HG03378 (cell line): ENCODE data around the gene CCNDBP1.
"Not testable (repeated sequence)": the region's sequence is repeated elsewhere in the genome, so short reads cannot be mapped to it uniquely, and the experiment has no call there.

Experiments
- ATAC-seq: cut with Tn5 transposase; IDR thresholded peaks from one replicate; pipeline ENCODE4 v1.9.1; 2021; ENCODE audit warnings: mild to moderate bottlenecking, moderate library complexity; ENCODE audit not compliant: unreplicated experiment

CCNDBP1 gene

DNA sequence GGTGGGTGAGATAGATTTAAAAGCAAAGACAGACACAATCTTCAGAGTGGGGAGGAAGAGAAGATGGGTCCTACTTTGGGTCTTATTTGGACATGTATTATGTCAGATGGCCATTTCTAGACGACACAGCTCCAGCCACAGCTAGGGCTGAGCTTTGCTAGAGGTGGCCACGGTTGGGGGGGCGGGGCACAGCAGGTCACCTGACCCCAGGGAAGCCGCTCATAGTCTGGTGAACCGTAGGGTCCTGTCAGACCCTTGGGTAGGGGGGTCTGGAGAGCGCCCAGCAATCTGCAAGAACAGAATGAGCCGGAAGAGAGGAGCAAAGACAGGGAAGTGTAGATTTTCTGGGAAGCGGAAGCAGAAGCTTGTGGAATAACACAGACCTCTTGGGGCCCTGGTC is 29.0 kb downstream of the CCNDBP1 start:
- no peak for ATAC-seq

DNA sequence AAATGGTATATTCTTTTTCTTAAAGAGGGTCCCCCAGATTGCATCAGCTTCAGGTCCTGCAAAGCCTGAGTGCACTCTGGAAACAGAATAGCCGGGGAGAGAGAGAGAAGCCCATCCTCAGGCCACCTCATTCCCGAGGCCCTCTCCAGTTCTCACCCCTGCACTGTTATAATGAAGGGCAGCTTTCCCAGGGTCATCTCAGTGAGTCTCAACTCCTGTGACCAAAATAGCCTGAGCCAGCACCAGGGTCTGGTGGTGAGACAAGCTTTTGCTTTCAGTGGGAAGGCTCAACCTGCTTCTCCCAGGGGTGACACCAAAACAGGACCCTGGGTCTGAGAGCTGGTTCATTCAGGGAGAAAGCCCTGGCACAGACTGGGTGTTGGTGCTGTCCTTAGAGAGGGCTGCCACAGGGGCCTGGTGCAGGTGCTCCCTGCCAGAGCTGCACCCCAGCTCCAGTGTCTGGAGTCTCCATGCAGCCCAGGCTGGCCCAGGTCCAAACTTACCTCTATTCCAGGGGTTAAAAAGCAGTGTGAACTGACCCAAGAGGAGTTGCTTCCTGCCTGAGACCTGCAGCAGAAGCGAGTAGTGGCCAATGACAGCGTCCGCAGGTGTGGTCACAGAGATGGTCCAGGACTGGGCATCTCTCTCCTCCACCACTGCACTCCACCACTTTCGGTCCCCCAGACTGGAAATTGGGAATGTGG is 29.5 kb downstream of the CCNDBP1 start:
- no peak for ATAC-seq

DNA sequence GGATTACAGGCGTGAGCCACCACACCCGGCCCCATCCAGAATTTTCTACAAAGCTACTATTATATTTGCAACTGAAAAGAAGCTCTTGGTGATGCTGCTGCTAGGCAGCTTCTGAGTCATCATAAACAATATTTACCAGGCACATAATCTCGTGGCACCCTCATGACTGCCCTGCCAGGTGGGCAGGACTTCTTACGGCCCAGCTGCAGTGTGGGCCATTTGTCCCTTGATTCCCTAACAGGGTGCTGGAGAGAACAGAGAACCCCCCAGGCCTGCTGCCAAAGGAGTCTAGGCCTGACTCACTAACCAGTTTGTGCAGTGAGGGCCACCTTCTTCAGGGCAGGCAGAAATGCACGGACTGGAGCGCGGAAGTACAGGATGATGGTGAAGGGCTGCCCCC is 30.8 kb downstream of the CCNDBP1 start:
- ATAC-seq, result no peak

DNA sequence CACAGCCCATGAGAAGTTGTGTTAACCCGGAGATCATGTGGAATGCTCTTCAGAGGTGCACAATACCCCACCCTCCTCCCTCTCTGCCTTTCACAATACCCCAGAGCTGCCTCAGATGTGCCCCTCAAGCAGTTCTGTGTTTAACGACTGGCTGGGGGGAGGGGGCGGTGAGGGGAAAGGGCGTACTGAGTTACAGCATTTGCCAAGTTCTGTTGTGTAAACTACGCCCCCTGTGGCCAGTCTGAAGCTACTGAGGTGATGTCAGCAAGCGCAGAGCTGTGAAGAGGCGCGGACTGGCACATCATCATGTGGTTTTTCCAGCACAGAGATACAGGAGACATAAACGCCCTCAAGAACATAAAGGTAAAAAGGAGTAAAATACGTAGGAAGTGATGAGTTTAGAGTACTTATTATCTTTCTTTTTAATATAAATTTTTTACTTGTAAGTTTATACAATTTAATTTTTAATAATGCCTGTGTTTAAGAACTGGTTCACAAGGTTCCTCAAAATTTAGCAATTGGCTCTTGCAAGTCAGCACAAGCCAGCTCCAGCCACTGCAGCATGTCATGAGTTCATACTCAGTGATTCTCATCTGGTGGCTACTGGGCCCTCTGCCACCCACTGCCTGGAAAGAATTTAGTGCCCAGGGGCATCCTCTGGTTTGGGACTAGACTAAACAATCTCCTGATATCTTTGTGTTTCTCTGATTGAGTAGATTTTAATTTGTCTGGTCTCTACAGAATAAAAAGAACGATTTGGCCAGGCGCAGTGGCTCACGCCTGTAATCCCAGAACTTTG is 33.9 kb downstream of the CCNDBP1 start:
- ATAC-seq, result no peak

DNA sequence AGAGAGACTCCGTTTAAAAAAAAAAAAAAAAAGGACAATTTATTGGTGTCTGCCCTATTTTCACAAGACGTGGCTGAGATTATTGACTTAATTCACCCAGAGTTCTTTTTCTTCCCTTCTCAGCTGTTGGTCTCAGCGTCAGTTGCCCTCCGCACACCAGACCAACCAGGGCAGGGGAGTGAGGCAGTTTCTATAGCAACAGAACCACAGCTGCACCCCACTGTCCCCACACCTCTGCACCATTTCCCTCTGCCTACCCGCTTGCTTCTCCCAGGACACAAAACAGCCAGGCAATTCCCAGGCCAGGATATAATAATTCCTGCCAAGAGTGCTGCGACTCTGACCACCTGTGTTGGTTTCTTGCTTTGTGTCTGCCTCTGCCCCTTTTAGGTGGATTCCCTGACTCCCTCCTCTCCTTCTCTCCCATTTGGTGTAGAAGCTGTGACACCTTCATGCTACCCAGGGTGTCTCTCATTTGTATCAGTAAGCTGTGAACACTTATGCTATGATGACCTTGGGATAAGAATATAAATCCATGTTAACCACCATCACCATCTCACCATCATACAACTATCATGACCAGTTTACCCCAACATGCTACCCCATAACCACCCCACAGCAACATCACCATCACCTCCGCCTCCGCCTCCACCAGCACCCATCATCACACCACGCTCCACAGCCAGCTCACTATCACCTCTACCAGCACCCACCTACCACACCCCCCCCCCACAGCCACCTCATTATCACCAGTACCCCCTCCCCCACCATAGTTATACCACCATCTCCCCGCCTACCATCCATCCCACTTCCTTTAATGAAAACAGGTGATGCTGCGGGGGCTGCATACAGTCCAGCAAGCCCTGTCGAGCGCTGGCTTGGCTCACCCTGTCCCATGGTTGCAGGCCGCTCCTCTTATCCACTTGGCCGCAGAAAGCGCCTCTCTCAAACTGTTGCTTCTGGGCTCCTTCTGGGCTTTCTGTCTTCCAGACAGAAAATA is 35.0 kb downstream of the CCNDBP1 start:
- ATAC-seq, result no peak

DNA sequence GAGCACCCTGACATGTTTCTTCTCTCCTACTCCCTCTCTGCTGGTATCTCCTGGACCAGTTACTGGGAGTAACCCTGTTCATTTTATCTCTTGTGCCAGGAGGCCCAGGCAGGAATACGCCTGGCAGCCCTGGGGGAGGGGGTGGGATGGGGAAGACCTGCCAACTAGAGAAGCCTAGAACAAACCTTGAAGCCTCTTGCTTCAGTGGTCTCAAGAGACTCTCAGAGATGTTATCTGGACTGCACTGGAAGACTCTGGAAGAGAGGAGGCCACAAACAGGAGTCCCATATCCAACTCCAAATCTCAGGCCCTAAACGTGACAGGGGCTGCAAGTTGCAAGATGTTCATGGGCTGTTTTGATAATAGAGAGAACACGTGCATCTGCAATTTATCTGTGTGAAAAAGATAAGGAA is 35.8 kb downstream of the CCNDBP1 start, which contains the start of gene EPB42:
Gene EPB42, minus strand, starts transcription at position 28 of the 413 bp plus-strand sequence. CDS start 193 bp downstream, outside the sequence.
- no peak for ATAC-seq

DNA sequence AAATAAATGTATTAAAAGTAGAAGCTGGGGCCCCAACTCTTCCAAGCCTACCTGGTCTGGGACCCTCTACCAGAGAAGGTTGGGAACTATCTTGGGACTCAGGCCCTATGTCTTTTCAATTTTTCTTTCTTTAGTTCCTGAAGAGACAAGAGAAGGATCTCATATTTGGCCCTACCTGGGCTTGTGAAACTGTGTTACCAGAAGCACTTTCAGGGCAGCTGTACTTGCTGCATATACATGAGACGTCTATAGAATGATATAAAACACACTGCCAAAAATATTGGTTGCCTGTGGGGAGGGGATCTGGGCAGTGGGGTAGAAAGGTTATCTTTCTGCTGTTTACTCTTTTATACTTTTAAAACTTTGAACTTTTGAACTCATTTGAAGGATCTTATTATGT is 36.2 kb downstream of the CCNDBP1 start:
- ATAC-seq, result no peak

DNA sequence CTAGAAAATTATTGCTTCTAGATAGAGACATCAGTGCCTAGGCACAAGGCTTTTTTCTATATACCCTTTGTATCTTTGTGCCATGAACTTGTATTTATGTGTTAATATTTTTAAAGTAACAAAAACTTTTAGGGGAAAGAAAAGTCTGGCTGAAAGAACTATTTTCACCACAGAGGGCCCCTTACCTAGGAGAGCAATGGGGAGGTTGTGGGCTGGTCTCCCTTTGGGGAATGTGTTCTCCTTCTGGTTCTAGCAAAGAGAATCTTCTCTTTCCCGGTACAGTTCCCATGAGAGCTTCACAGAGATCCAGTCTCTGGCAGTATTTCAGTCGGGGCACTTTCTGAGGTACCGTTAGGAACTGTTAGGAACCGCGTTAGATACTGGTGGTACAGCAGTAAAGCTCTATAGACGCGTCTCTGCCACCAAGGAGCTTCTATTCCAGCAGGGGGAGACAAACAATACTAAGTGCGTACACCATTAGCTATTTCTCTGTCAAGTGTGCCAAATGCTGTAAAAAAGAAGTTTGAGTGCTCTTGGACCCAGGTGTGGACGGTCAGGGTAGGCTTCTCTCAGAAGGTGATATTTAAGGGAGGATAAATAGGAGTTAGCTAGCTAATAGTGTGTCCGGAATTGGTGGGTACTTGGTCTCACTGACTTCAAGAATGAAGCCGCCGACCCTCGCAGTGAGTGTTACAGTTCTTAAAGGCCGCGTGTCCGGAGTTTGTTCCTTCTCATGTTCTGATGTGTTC is 40.2 kb downstream of the CCNDBP1 start:
- ATAC-seq, result no peak

DNA sequence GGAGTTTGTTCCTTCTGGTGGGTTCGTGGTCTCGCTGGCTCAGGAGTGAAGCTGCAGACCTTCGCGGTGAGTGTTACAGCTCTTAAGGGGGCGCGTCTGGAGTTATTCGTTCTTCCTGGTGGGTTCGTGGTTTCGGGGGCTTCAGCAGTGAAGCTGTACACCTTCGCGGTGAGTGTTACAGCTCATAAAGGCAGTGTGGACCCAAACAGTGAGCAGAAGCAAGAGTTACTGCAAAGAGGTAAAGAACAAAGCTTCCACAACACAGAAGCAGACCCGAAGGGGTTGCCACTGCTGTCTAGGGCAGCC is 40.7 kb downstream of the CCNDBP1 start:
- ATAC-seq, result not testable (repeated sequence)

DNA sequence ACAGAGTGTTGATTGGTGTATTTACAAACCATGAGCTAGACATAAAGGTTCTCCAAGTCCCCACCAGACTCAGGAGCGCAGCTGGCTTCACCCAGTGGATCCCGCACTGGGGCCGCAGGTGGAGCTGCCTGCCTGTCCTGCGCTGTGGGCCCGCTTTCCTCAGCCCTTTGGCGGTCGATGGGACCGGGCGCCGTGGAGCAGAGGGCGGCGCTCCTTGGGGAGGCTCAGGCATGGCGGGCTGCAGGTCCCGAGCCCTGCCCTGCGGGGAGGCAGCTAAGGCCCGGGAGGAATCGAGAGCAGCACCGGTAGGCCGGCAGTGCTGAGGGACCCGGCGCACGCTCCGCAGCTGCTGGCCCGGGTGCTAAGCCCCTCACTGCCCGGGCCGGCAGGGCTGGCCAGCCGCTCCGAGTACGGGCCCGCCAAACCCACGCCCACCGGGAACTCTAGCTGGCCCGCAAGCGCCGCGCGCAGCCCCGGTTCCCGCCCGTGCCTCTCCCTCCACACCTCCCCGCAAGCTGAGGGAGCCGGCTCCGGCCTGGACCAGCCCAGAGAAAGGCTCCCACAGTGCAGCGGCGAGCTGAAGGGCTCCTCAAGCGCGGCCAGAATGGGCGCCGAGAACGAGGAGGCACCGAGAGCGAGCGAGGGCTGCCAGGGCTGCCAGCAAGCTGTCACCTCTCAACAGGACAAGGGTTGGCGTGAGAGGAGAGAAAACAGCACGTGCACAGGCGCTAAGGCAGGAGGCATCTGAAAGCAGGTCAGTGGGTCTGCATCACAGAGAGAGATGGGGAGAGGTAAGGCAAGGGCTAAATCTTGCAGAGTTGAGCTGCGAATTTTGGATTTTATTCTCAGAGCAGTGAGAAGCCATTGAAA is 41.5 kb downstream of the CCNDBP1 start:
- ATAC-seq, result no peak

DNA sequence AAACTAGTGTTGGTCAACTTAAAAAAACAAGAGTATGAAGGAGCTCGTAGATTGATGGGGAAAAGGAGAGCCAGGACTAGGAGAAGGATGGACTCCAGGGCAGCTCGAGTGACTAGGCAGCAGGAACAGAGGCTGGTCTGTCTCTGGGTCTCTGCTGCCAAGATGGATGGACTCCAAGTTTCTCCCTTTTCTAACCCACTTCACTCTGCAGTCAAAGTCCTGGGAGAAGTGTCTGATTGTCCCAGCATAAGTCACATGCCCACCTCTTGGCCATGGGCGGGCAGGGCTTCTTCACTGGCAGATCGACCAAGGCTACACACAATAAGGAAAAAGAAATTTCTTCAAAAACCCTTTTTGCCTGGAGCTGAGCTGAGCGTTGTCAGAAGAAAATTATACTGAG is 44.8 kb downstream of the CCNDBP1 start:
- no peak for ATAC-seq

DNA sequence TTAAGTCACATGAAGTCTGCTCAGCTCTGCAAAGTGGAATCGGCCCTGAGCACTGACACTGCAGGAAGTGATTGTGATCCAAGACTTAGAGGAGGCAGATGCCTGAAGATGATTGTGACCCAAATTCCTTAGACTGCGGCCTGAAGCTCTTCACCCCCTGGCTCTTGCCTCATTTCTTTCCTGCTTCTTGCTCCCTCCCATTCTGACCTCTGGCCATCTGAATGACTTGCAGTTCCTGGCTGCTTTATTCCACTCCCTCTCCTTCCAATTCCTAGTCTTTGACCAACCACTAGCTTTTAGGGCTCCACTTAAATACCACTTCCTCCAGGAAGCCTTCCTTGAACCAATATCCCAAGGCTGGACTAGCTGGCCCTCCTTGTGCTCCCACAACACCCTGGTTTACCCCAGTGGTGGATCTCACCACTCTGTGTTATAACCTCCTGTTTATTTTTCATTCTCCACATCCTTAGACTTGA is 45.5 kb downstream of the CCNDBP1 start:
- no peak for ATAC-seq

DNA sequence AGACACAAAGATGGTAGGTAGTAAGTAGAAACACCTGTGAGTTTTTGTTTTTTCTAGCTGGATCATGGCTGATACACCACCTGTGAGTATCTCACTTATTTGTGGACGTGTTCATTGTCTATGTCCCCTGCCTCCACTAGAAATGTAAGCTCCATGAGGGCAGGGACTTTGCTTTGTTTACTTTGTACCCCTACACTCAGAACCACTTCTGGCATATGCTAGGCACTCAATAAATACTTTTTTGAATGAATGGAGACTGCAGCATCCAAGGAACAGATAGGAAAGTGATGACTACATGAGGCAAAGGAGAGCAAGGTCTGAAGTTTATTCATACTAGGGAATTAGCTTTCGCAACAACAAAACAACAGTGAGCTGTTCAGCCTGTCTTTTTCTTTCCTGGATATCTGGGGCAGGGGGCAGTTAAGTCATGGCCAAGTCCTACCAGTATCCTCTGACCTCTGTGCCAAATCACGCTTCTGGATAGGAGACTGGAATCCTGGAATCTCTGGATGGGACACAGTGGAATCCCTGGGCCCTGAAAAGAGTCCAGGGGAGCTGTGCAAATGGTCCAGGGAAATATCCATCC is 47.2 kb downstream of the CCNDBP1 start:
- ATAC-seq, result no peak

DNA sequence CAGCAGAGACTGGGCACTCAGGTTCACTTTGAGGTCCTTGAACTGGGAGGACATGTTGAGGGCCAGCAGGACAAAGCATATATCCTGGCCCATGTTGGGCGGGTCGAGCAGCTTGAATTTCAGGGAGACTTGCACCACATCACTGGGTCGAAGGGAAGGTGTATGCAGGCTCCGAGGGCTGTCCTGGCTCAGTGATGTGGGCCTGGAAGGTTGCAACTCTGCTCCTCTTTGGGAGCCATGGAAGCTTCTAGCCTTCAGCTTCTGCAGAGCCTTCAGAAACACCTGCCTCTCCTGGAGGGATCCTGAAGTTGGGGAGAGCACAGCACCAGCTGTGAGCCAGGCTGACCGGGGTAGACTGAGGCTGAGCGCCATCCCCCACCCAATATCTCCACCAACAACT is 50.3 kb downstream of the CCNDBP1 start:
- no peak for ATAC-seq

DNA sequence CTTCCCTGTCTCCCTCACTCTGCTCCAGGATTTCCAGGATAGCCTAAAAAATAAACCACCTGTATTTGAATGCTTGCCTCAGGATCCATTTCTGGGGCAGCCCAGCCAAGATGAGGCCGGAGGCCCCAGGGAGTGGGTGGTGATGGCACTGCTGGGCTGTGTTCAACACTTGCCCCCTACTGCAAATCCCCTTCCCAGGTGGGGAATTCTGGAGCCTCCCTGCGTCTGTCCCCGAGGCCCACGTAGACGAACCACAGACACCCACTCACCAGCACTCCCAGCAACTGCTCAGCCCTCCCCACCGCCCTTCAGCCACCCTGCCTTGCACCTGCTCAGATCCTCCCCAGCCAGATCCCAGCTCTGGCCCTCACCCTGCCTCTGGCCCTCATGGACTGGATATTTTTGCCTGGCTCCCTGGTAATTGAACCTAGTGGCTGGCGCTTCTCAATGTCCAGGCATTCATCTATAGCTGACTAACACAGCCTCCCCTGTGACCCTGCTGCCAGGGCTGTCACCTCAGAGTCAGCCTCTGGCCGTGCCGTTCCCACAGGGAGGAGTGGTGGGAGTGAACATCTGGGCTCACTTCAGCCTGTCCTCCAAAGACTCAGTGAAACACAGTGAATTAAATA is 52.8 kb downstream of the CCNDBP1 start:
- no peak for ATAC-seq

DNA sequence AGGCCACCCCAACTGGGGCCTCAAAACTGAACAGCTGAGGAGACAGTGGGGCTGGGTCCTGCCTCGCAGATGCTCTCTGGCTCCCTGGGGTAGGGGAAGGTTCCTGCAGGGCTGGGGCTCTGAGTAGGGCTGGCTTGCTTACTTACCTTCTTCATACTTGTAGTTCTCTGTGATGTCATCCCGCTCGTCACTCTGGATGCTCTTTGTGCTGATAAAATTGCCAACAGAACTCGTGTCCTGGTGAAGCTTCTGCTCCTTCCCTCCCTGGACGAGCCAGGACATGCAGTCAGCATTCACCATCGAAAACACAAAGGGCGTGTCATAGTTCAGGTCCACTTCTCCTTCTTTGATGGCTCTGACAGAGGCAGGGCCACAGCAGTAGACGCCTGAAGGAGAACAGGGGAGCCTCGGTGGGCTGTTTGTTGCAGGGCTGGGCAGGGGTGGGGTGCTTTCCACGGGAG is 53.5 kb downstream of the CCNDBP1 start:
- no peak for ATAC-seq

DNA sequence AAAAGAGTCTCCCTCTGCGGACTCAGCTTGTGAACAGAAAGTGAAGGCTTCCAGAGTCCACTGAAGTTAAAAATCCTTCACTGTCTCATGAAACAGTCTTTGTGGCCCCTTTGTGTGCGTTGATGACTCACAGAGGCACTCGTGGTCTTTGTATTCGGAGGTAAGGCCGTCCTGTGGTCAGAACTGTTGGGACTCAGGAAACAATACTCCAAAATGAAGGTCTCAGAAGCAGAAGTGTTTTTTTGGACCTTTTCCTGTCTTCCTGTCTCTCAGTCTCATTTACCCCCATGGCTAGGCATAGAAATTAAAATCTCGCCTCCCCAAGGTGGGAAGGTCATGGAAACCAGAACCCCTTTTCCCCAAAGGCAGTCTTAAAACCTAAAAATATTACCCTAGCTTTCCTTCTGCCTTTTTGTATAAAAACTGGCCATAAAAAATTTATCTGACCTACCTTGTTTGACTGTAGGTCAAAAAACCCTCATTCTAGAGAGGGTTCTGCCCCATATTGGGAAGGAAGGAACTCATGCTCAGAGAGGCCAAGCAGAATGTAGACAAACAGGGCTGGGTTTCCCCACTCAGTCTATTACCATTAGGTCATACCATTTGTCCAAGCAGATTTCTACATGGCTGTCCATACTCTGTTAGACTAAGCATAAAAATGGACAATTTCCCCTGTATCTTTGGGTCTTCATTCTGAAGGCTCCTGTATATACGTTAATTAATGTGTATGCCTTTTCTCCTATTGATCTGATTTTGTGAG is 54.7 kb downstream of the CCNDBP1 start:
- no peak for ATAC-seq

DNA sequence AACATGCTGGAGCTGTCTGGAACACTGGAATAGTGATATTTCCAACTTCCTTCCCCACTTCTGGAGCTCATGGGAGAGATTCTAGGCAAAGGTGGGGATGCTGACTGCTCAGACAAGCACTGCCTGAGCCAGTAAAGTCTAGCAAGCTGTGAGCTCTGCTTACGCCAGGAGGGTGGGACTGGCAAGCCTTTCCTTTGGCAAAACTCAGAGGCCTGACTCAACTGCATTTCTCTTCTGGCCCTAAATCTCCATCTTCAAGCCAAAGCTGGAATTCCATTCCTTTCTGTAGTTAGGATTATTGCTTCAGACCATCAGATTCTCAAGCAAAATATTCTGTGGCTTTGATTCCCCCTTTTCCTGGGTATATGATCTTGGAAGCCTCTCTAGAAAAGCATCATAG is 55.9 kb downstream of the CCNDBP1 start:
- no peak for ATAC-seq
